Keratinocyte (primary cell): ENCODE measurements around the gene NRXN2.

Experiments used
- CTCF ChIP-seq, 3 experiments: IDR thresholded peaks in 1 of 3; conservative IDR thresholded peaks in 1 of 3; optimal IDR thresholded peaks in 1 of 3; 2 replicates in 2 of 3; 3 replicates in 1 of 3; pipeline versions ENCODE3 to v1.5.1; 2011; ENCODE audit warnings: low read length in 3 of 3, mild to moderate bottlenecking in 3 of 3, moderate library complexity in 2 of 3, control low read depth in 1 of 3, inconsistent platforms in 1 of 3; ENCODE audit not compliant: insufficient read depth in 2 of 3; ENCODE audit errors: extremely low read depth in 1 of 3
- EZH2 ChIP-seq: IDR thresholded peaks from one replicate; pipeline ENCODE4 v1.6.1; 2012; ENCODE audit warnings: inconsistent platforms, mild to moderate bottlenecking, low read length, moderate library complexity

DNA sequence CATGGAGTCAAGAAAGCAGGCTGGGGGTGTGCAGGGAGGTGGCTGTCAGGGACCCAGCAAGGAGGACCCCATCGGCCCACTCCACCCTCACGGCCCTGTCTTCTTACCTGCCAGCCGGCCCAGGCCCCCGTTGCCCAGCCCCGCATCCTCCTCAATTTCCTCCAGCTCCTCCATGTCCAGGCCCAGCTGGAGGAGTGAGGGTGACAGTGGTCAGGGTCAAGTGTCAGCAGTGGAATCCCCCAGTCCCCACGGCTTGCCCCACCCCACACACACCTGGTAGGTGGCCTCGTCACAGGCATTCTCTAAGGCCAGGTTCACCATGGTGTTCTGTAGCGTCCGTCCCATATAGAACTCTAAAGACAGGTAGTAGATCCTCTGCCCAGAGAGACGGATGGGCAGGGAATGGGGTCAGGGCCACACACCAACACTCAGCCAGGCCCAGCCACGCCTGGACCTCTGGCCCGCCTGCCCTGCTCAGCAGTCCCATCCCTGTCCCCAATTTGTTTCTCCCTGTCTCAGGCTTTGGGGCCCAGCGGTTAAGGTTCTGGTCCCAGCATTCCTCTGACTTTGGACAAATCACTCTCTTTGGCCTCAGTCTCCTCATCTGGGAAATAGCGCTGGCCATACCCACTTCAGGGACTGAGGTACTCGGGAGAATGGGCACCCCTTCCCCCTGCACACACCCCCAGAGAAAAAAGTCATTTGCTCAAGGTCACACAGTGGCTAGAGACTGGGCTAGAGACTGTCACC is 35.5 kb upstream of the NRXN2 start:
- TF ChIP-seq CTCF (optimal IDR thresholded peaks at IDR 0.05 in 1 of 3, IDR thresholded peaks at IDR 0.05 in 1 of 3, conservative IDR thresholded peaks at IDR 0.05 in 1 of 3; ENCODE audit: extremely low read depth in 1 of 3, insufficient read depth in 2 of 3, low read length in 3 of 3) (no peak), EZH2 (no peak)
